Keratinocyte (primary cell): ENCODE measurements around the gene PCDHB7.
A peak's percentile ranks its signal among the peaks of the same experiment; 100 is the strongest.

Source experiments
- CTCF ChIP-seq, 3 experiments: IDR thresholded peaks in 1 of 3; conservative IDR thresholded peaks in 1 of 3; optimal IDR thresholded peaks in 1 of 3; 2 replicates in 2 of 3; 3 replicates in 1 of 3; pipeline versions ENCODE3 to v1.5.1; 2011; ENCODE audit warnings: low read length in 3 of 3, mild to moderate bottlenecking in 3 of 3, moderate library complexity in 2 of 3, control low read depth in 1 of 3, inconsistent platforms in 1 of 3; ENCODE audit not compliant: insufficient read depth in 2 of 3; ENCODE audit errors: extremely low read depth in 1 of 3
- EZH2 ChIP-seq: IDR thresholded peaks from one replicate; pipeline ENCODE4 v1.6.1; 2012; ENCODE audit warnings: inconsistent platforms, mild to moderate bottlenecking, low read length, moderate library complexity

- TF ChIP-seq CTCF (optimal IDR thresholded peaks at IDR 0.05 in 1 of 3, IDR thresholded peaks at IDR 0.05 in 1 of 3, conservative IDR thresholded peaks at IDR 0.05 in 1 of 3; ENCODE audit: extremely low read depth in 1 of 3, insufficient read depth in 2 of 3, low read length in 3 of 3) (peak in 2 of 3 experiments; percentile 13 to 24), EZH2 (no peak)
Measured at GRCh38 chr5:141186897-141187512, 14.6 kb downstream of the PCDHB7 start, which contains the start of gene PCDHB9.
